Measurements from ENCODE around the gene PKP1.

- TF ChIP-seq POLR2AphosphoS5 (IDR thresholded peaks at IDR 0.05) (no peak), POLR2A (IDR thresholded peaks at IDR 0.05) (no peak)
- TF ChIP-seq, protein P1, sequence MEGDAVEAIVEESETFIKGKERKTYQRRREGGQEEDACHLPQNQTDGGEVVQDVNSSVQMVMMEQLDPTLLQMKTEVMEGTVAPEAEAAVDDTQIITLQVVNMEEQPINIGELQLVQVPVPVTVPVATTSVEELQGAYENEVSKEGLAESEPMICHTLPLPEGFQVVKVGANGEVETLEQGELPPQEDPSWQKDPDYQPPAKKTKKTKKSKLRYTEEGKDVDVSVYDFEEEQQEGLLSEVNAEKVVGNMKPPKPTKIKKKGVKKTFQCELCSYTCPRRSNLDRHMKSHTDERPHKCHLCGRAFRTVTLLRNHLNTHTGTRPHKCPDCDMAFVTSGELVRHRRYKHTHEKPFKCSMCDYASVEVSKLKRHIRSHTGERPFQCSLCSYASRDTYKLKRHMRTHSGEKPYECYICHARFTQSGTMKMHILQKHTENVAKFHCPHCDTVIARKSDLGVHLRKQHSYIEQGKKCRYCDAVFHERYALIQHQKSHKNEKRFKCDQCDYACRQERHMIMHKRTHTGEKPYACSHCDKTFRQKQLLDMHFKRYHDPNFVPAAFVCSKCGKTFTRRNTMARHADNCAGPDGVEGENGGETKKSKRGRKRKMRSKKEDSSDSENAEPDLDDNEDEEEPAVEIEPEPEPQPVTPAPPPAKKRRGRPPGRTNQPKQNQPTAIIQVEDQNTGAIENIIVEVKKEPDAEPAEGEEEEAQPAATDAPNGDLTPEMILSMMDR (IDR thresholded peaks at IDR 0.05) = no peak
Measured at GRCh38 chr1:201313086-201313485, 29.8 kb downstream of the PKP1 start.
